Lower leg skin (tissue), 3 donors: ENCODE measurements around the gene LENG1.

ENCODE experiments used
- CTCF ChIP-seq, 3 donors: fragments of 450-650 bp; IDR thresholded peaks; one replicate each; pipeline ENCODE4 v1.5.1; 2016; ENCODE audit warnings: antibody characterized with exemption in 3 of 3, mild to moderate bottlenecking in 3 of 3, moderate library complexity in 2 of 3
- POLR2A ChIP-seq, 2 donors: fragments of 450-650 bp; IDR thresholded peaks; one replicate each; pipeline ENCODE4 v1.6.1; 2016 to 2017; ENCODE audit warnings: antibody characterized with exemption in 2 of 2, mild to moderate bottlenecking in 1 of 2, moderate library complexity in 1 of 2

GRCh38 chr19:54189145-54189734 lies 29.7 kb upstream of the LENG1 start, which contains the start of gene MBOAT7:
- TF ChIP-seq CTCF (IDR thresholded peaks at IDR 0.05) (no peak), POLR2A (IDR thresholded peaks at IDR 0.05) (no peak)
